ENCODE measurements around the gene GCG. TPM values are rescaled to one million over a fixed set of nuclear protein-coding genes. Genes with fewer than 3 reads are reported as not detected.

Gene GCG
- total RNA-seq, 4 donors from 2014 or later: 1.8 TPM; not detected in 3

DNA sequence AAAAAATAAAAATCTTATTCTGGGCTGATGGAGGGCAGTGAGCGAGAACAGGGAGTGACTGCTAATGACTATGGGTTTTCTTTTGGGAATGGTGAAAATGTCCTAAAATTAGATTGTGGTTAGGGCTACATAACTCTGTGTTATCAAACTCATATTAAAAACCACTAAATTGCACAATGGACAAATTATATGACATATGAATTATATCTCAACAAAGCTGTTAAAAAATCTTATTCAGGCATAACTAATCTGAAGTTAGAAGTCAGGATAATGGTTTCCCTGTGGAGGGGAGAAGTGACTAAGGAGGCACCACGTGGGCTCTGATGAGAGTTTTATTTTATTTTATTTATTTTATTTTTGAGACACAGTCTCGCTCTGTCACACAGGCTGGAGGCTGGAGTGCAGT, 45.9 kb downstream of the GCG start:
- Histone ChIP-seq H3K27ac (no peak overlapping the region), H3K4me1 (peaks cover 0 to 11% (median 0%) of the 10 kb centered on the region in 4 donors), H3K36me3 (no peaks in the 10 kb centered on the region), H3K27me3 (no peaks in the 10 kb centered on the region), H3K9me3 (no peaks in the 10 kb centered on the region), H3K4me3 (no peak overlapping the region)
- TF ChIP-seq POLR2A (IDR thresholded peaks at IDR 0.05) (no peak), EP300 (IDR thresholded peaks at IDR 0.05) (no peak), CTCF (IDR thresholded peaks at IDR 0.05) (no peak)
- no peak for DNase-seq (ENCODE audit: low spot score in 2 of 2)
- 42 to 50% methylated on average over 3 of the region's 3 CpGs for WGBS, 2 donors

DNA sequence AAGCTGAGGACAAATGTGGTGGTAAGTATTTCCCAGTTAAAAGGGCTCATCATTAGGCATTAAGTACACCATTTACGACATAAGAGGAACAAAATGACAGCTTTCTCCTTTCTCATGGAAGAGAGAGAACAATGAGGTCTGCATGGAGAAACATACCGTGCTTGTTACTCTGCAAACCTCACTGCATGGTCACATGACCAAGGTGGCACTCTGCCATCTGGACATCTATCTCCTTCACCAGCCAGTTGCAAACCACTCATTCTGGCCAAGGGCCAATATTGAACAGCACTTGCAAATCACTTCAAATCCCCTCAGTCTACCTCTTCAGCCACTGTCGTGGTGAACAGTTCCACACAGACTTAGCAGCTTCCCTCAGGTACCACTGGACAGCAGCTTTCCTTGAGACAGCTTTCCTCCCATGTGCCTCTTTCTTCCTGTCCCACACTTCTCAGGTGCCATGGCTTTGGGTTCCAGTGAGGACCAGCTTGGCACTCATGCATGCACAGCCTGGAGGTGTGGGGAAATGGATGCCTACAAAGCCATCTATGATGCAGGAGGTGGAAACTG, 48.5 kb downstream of the GCG start:
- WGBS, 2 donors: 66 to 68% methylated on average over 3 of the region's 3 CpGs
- H3K4me3 ChIP-seq: no peak overlapping the region
- TF ChIP-seq POLR2A (IDR thresholded peaks at IDR 0.05) (no peak), EP300 (IDR thresholded peaks at IDR 0.05) (no peak), CTCF (IDR thresholded peaks at IDR 0.05) (no peak)
- peaks cover 0 to 11% (median 0%) of the 10 kb centered on the region in 4 donors for H3K4me1 ChIP-seq
- H3K27ac ChIP-seq: no peak overlapping the region
- H3K27me3 ChIP-seq: no peaks in the 10 kb centered on the region
- no peaks in the 10 kb centered on the region for H3K9me3 ChIP-seq
- H3K36me3 ChIP-seq: no peaks in the 10 kb centered on the region
- DNase-seq (ENCODE audit: low spot score in 2 of 2): no peak

DNA sequence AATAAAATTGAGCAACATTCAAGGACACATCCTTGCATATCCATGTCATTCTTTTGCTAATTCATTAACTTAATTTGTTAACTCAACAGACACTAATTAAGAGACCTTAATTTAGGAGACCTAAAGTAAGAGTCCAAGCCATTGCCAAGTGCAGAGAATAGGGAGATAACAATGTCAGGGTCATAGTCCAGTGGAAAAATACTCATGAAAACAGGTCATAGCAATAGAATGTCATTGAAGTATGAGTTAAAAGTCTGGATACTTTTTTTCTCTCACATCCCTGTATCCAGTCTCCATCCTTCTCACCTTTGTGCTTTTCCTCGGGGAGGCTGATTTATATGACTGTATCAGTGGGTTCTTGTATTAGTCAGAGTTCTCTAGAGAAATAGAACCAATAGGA, 51.5 kb downstream of the GCG start:
- Histone ChIP-seq H3K27ac (no peak overlapping the region), H3K4me1 (no peaks in the 10 kb centered on the region), H3K9me3 (no peaks in the 10 kb centered on the region), H3K4me3 (no peak overlapping the region), H3K36me3 (no peaks in the 10 kb centered on the region), H3K27me3 (no peaks in the 10 kb centered on the region)
- no peak for DNase-seq (ENCODE audit: low spot score in 2 of 2)
- no peak for TF ChIP-seq CTCF (IDR thresholded peaks at IDR 0.05)
- TF ChIP-seq EP300 (IDR thresholded peaks at IDR 0.05): no peak
- TF ChIP-seq POLR2A (IDR thresholded peaks at IDR 0.05): no peak
- 41 to 83% methylated on average over 1 of the region's 1 CpG for WGBS, 2 donors

GRCh38 chr2:162099836-162100235, 52.2 kb downstream of the GCG start:
- no peak overlapping the region for H3K27ac ChIP-seq

More at GRCh38 chr2:162099836-162100235, 52.2 kb downstream of the GCG start:
- Histone ChIP-seq H3K36me3 (no peaks in the 10 kb centered on the region), H3K27me3 (no peaks in the 10 kb centered on the region), H3K4me3 (no peak overlapping the region), H3K9me3 (no peaks in the 10 kb centered on the region), H3K4me1 (no peaks in the 10 kb centered on the region)
- DNase-seq (ENCODE audit: low spot score in 2 of 2): no peak
- TF ChIP-seq POLR2A (IDR thresholded peaks at IDR 0.05) (no peak), CTCF (IDR thresholded peaks at IDR 0.05) (no peak), EP300 (IDR thresholded peaks at IDR 0.05) (no peak)
- 87 to 93% methylated on average over 5 of the region's 5 CpGs for WGBS, 2 donors

Other genes with a start within 250 kb of the GCG start
- gene DPP4, start 78.0 kb downstream of the GCG start, total RNA-seq: 10 to 100 TPM in 3 of 4 donors, 1 to 10 TPM in 1; 5.2 to 22.8 (median 17.3) TPM
- 10 to 100 TPM in 1 of 4 donors, 1 to 10 TPM in 3; 2.0 to 12.0 (median 5.6) TPM for gene FAP, start 91.2 kb upstream of the GCG start, total RNA-seq
- 10 to 100 TPM; 12.5 to 13.2 (median 12.8) TPM for gene IFIH1, start 166.4 kb upstream of the GCG start, total RNA-seq
- gene GCA, start 191.9 kb upstream of the GCG start, total RNA-seq: 10 to 100 TPM; 13.5 to 32.2 (median 21.1) TPM

All from tibial nerve (tissue), 4 donors.